OCI-LY7 (cell line): ENCODE results near the gene PSMA2. TPM values are rescaled to one million over a fixed set of nuclear protein-coding genes. Genes with fewer than 3 reads are reported as not detected.

Experiments
- BruUV-seq: library from RNA; stranded (reverse); fragments of 400-500 nt; replicated peaks from 2 replicates; lab custom pipeline; 2021; lab: Mats Ljungman, UMichigan
- CTCF ChIA-PET: fragments of 300-600 bp; sonication (Branson Sonifier 250); formaldehyde crosslinking; loops from one replicate; lab custom pipeline; 2022; ENCODE audit warnings: antibody characterized with exemption; ENCODE audit not compliant: unreplicated experiment; lab: Charles Lee
- POLR2A ChIA-PET: fragments of 300-600 bp; sonication (Branson Sonifier 250); formaldehyde crosslinking; loops from one replicate; lab custom pipeline; 2022; ENCODE audit warnings: antibody characterized with exemption; lab: Charles Lee
- DNase-seq: peaks from one replicate; pipeline ENCODE4 v3.0.0-alpha.2; 2015; ENCODE audit warnings: low spot score
- H2AFZ ChIP-seq: fragments of 200-600 bp; sonication (generic), shearing (Covaris generic); 2 replicates; pipeline ENCODE4 v1.6.1; 2014; ENCODE audit warnings: mild to moderate bottlenecking, antibody characterized with exemption, low read length, moderate library complexity
- H3K27ac ChIP-seq: fragments of 200-600 bp; sonication (generic); 2 replicates; pipeline ENCODE4 v1.5.1; 2014; ENCODE audit warnings: mixed run types, low read depth, mild to moderate bottlenecking, moderate library complexity, low read length, inconsistent platforms; ENCODE audit not compliant: poor library complexity, severe bottlenecking
- H3K36me3 ChIP-seq: fragments of 200-600 bp; sonication (generic); 2 replicates; pipeline ENCODE4 v1.6.1; 2014; ENCODE audit warnings: mild to moderate bottlenecking, antibody characterized with exemption, low read length, moderate library complexity, mixed read lengths; ENCODE audit not compliant: insufficient read depth
- H3K4me1 ChIP-seq: fragments of 200-600 bp; sonication (generic); 2 replicates; pipeline ENCODE4 v1.5.1; 2014; ENCODE audit warnings: mild to moderate bottlenecking, low read length; ENCODE audit not compliant: insufficient read depth, poor library complexity, severe bottlenecking
- H3K4me2 ChIP-seq: fragments of 200-600 bp; sonication (generic); 2 replicates; pipeline ENCODE4 v1.6.1; 2014; ENCODE audit warnings: mild to moderate bottlenecking, low read length
- H3K4me3 ChIP-seq: fragments of 200-600 bp; sonication (generic); 2 replicates; pipeline ENCODE4 v1.5.1; 2014; ENCODE audit warnings: mild to moderate bottlenecking, low read depth, low read length; ENCODE audit not compliant: poor library complexity, severe bottlenecking
- H3K79me2 ChIP-seq: fragments of 200-600 bp; sonication (generic); 2 replicates; pipeline ENCODE4 v1.6.1; 2016; ENCODE audit warnings: low read depth, mild to moderate bottlenecking, low read length, moderate library complexity, mixed read lengths; ENCODE audit not compliant: insufficient read depth
- H3K9me2 ChIP-seq: fragments of 200-600 bp; sonication (generic); 2 replicates; pipeline ENCODE4 v1.6.1; 2016; ENCODE audit warnings: mild to moderate bottlenecking, low read length, mixed read lengths; ENCODE audit not compliant: insufficient read depth
- H3K9me3 ChIP-seq: fragments of 200-600 bp; sonication (generic); 2 replicates; pipeline ENCODE4 v1.6.1; 2014; ENCODE audit warnings: mild to moderate bottlenecking, mixed run types, low read length, mixed read lengths
- H4K20me1 ChIP-seq: fragments of 200-600 bp; sonication (generic); 2 replicates; pipeline ENCODE4 v1.6.1; 2014; ENCODE audit warnings: mild to moderate bottlenecking, antibody characterized with exemption, low read length, moderate library complexity, mixed read lengths; ENCODE audit not compliant: insufficient read depth
- CTCF ChIP-seq: fragments of 200-600 bp; sonication (generic); conservative IDR thresholded peaks from 2 replicates; pipeline ENCODE4 v1.5.1; 2014; ENCODE audit warnings: mild to moderate bottlenecking, antibody characterized with exemption, low read length, moderate library complexity, mixed read lengths
- EZH2phosphoT487 ChIP-seq: fragments of 200-600 bp; sonication (generic); IDR thresholded peaks from 2 replicates; pipeline ENCODE4 v1.6.1; 2018; ENCODE audit warnings: low read depth, borderline replicate concordance, mild to moderate bottlenecking, mixed run types, antibody characterized with exemption, low read length, moderate library complexity, mixed read lengths
- intact Hi-C: fragments of 100-400 bp; cut with micrococcal nuclease; formaldehyde crosslinking; loops from one replicate; pipeline ENCODE4 v1.10.0; 2022; ENCODE audit not compliant: unreplicated experiment
- total RNA-seq, 2 experiments: library from RNA; depleted of rRNA in 1 of 2; stranded (reverse); fragments of >200 nt in 1 of 2; shearing (Covaris generic) in 1 of 2; gene quantifications; 2 replicates each; pipeline ENCODE4 v1.2.3, GENCODE V29; 2014 to 2022

PSMA2 gene
- total RNA-seq, 2 experiments from 2014 or later = 45.7 to 145 TPM

DNA sequence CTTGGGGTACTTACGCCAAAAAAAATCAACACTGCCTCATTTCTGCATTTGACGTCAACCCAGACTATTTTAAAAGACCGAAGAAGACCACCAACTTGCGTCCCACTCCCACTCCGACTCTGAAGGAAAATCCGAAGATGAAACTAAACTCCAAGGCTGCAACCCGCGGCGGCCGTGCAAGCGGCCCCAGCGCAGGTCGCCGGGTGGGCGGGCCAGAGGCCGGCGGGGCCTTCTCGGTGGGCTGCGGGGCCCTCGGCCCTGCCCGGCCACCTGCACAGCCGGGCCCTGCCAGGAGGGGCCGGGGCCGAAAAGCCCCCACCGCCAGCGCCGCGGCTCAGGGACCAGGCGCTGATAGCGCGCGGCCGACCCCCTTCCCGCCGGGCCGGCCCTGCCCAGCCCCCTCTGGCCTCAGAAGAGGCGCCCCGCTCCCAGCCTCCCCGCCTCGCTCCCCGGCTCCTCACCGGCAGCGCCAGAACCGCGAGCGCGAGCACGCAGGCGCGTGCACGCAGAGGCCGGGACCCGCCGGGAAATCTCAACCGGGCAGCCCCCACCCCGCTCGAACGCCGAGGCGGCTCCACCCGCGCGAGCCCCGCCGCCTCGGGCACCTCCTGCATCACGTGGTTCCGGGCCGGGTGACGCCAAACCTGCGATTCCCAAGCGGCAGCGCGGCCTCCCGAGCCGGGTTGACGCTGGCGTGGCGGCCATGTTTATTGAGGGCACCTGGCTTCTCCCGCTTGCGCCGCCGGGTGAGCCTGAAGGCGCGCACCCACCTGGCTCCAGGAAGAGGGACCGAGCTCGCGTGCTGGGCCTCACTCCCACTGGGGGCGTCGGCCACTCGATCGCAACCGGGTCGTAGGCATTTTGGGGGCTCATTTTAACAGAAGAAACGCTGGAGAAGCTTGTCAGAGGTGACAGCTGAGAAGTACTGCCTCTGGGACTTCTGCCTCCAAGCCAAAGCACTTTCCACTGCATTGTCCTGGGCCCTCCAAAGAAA is 20.2 kb downstream of the PSMA2 start, which contains the start of gene C7orf25:
Gene C7orf25, minus strand, starts transcription at position 617 of the 994 bp plus-strand sequence. CDS start 1,170 bp downstream, outside the sequence.
- peak within 1 kb of the TSS; percentile 84 for H2AFZ ChIP-seq
- DNase-seq = peak; percentile 97
- H4K20me1 ChIP-seq = peaks cover 7% of the 10 kb centered on the region; the same call in 1 of the 2 replicates
- H3K4me2 ChIP-seq = peak within 1 kb of the TSS; percentile 96
- peak within 1 kb of the TSS; percentile 24 for H3K27ac ChIP-seq
- peaks cover 10% of the 10 kb centered on the region; the same call in 1 of the 2 replicates for H3K79me2 ChIP-seq
- H3K9me2 ChIP-seq = no peaks in the 10 kb centered on the region
- peaks cover 44% of the 10 kb centered on the region for H3K36me3 ChIP-seq
- no TSS peak for BruUV-seq
- intact Hi-C loops = loop anchor here (2.0 kb wide), 1 partner anchor 23 kb away; no protein-coding TSS in a partner anchor
- ChIA-PET CTCF (no interaction called here), POLR2A (interaction anchor here (0.7 to 1.7 kb wide), 9 partner anchors 10 to 29 kb away, joined by 3 to 25 read pairs (median 5); partner anchors contain the start of genes MRPL32 and PSMA2)
- peak within 1 kb of the TSS; percentile 82 for H3K4me3 ChIP-seq
- H3K9me3 ChIP-seq = no peaks in the 10 kb centered on the region
- H3K4me1 ChIP-seq = peaks cover 22% of the 10 kb centered on the region
- TF ChIP-seq EZH2phosphoT487 = no peak
- TF ChIP-seq CTCF = peak; percentile 44; the same call in 1 of the 2 replicates

DNA sequence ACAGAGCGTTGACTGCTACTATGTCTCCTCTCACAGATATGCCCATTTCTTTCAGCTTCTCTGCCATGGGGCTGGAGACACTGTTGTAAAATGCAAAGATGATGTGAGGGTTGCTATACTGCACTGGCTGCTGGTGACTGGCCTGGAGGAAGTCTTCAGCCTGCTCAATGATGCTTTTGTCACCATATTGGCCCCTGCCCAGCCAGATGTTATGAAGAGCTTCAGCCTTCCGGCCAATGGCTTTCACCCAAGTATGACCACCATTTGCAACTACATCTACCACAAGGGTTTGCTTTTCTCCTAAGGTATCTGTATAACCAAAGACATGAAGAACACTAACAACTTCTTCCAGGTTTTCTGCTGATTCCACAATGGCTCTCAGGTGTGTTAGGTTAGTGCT is 21.7 kb downstream of the PSMA2 start:
- no peak overlapping the region for H3K27ac ChIP-seq
- H2AFZ ChIP-seq = no peak overlapping the region
- CTCF ChIA-PET = no interaction called here
- H4K20me1 ChIP-seq = peaks cover 7% of the 10 kb centered on the region; the same call in 1 of the 2 replicates
- POLR2A ChIA-PET = interaction anchor here (0.9 to 2.3 kb wide), 8 partner anchors 17 to 34 kb away, joined by 3 to 10 read pairs (median 5); partner anchors contain the start of genes MRPL32 and PSMA2
- H3K36me3 ChIP-seq = peaks cover 29% of the 10 kb centered on the region
- no peaks in the 10 kb centered on the region for H3K9me2 ChIP-seq
- no peaks in the 10 kb centered on the region for H3K9me3 ChIP-seq
- H3K79me2 ChIP-seq = peaks cover 10% of the 10 kb centered on the region; the same call in 1 of the 2 replicates
- intact Hi-C loops = loop anchor here (2.0 kb wide), 1 partner anchor 22 kb away; no protein-coding TSS in a partner anchor
- TSS peak; percentile 39 for BruUV-seq
- peaks cover 19% of the 10 kb centered on the region for H3K4me1 ChIP-seq
- peak overlapping the region; percentile 96 for H3K4me2 ChIP-seq
- TF ChIP-seq CTCF = no peak
- no peak for TF ChIP-seq EZH2phosphoT487
- H3K4me3 ChIP-seq = peak overlapping the region; percentile 82
- DNase-seq = no peak
